H1 (cell line): Measurements from ENCODE around the gene HSD17B2. TPM values are rescaled to one million over a fixed set of nuclear protein-coding genes. Genes with fewer than 3 reads are reported as not detected.

ENCODE experiments used
- CTCF ChIA-PET: fragments of 300-600 bp; sonication (Branson Sonifier 250); formaldehyde crosslinking; loops from one replicate; lab custom pipeline; 2021; ENCODE audit not compliant: partially characterized antibody; lab: Charles Lee
- POLR2A ChIA-PET: fragments of 300-600 bp; sonication (Branson Sonifier 250); formaldehyde crosslinking; loops from one replicate; lab custom pipeline; 2021; ENCODE audit warnings: inconsistent platforms; ENCODE audit not compliant: partially characterized antibody; lab: Charles Lee
- DNase-seq, 2 experiments: peaks; one replicate each; pipeline versions ENCODE4 v3.0.0 to v3.0.0-alpha.2; 2010 to 2022; ENCODE audit warnings: low spot score in 2 of 2, low read depth in 1 of 2, mixed read lengths in 1 of 2
- FAIRE-seq: peaks from 2 replicates; lab custom pipeline; 2011; peaks lifted over from hg19 to GRCh38; lab: Jason Lieb, UNC
- H2AFZ ChIP-seq: 2 replicates; pipeline ENCODE4 v1.8.1; 2012; ENCODE audit warnings: low read length, inconsistent platforms
- H2AK5ac ChIP-seq: 2 replicates; pipeline ENCODE4 v1.6.1; 2013; ENCODE audit warnings: low read depth, low read length
- H2BK120ac ChIP-seq: replicated peaks from 2 replicates; pipeline ENCODE3; 2013; ENCODE audit warnings: low read depth, low read length, inconsistent platforms
- H2BK12ac ChIP-seq: 2 replicates; pipeline ENCODE4 v1.6.1; 2013; ENCODE audit warnings: low read depth, low read length
- H2BK15ac ChIP-seq: 2 replicates; pipeline ENCODE4 v1.6.1; 2013; ENCODE audit warnings: low read length
- H2BK20ac ChIP-seq: 2 replicates; pipeline ENCODE4 v1.6.1; 2013; ENCODE audit warnings: low read length
- H2BK5ac ChIP-seq: 2 replicates; pipeline ENCODE4 v1.6.1; 2013; ENCODE audit warnings: low read depth, low read length
- H3K14ac ChIP-seq: 2 replicates; pipeline ENCODE4 v1.6.1; 2013; ENCODE audit warnings: inconsistent platforms; ENCODE audit not compliant: insufficient read length
- H3K18ac ChIP-seq: 2 replicates; pipeline ENCODE4 v1.6.1; 2013; ENCODE audit warnings: low read length; ENCODE audit errors: extremely low read depth
- H3K23ac ChIP-seq: 2 replicates; pipeline ENCODE4 v1.6.1; 2013; ENCODE audit warnings: inconsistent platforms; ENCODE audit not compliant: insufficient read length
- H3K23me2 ChIP-seq: 2 replicates; pipeline ENCODE4 v1.6.1; 2013; ENCODE audit warnings: low read depth, low read length
- H3K27ac ChIP-seq: 2 replicates; pipeline ENCODE4 v1.6.1; 2011; ENCODE audit warnings: low read depth, low read length, inconsistent platforms
- H3K27me3 ChIP-seq, 4 experiments: replicated peaks in 1 of 4; 1 replicate in 1 of 4; 2 replicates in 3 of 4; pipeline versions ENCODE4 v1.6.1 to v1.8.1; 2011 to 2013; ENCODE audit warnings: low read length in 3 of 4, mild to moderate bottlenecking in 3 of 4, inconsistent platforms in 2 of 4, mixed read lengths in 2 of 4, moderate library complexity in 1 of 4; ENCODE audit not compliant: control insufficient read depth in 3 of 4, insufficient read depth in 3 of 4; ENCODE audit errors: extremely low read depth in 1 of 4
- H3K36me3 ChIP-seq, 4 experiments: 2 replicates each; pipeline versions ENCODE4 v1.6.1 to v1.8.1; 2011 to 2013; ENCODE audit warnings: mild to moderate bottlenecking in 4 of 4, low read length in 3 of 4, moderate library complexity in 2 of 4, control low read depth in 1 of 4, inconsistent platforms in 1 of 4; ENCODE audit not compliant: insufficient read depth in 4 of 4, control insufficient read depth in 2 of 4
- H3K4ac ChIP-seq: replicated peaks from 2 replicates; pipeline ENCODE3; 2013; ENCODE audit warnings: low read length, low read depth, mixed read lengths, inconsistent platforms; ENCODE audit not compliant: insufficient read length
- H3K4me1 ChIP-seq, 4 experiments: replicated peaks in 1 of 4; 1 replicate in 1 of 4; 2 replicates in 3 of 4; pipeline versions ENCODE4 v1.6.1 to v1.8.1; 2011 to 2013; ENCODE audit warnings: low read length in 3 of 4, inconsistent platforms in 2 of 4, mixed read lengths in 1 of 4; ENCODE audit not compliant: insufficient read depth in 4 of 4, control insufficient read depth in 3 of 4
- H3K4me2 ChIP-seq, 2 experiments: 2 replicates each; pipeline versions ENCODE4 v1.6.1 to v1.8.1; 2011 to 2013; ENCODE audit warnings: low read depth in 2 of 2, low read length in 2 of 2, control low read depth in 1 of 2, inconsistent platforms in 1 of 2, mild to moderate bottlenecking in 1 of 2; ENCODE audit not compliant: insufficient read depth in 1 of 2
- H3K4me3 ChIP-seq, 4 experiments: fragments of 200-600, 300-600 bp in 1 of 4; sonication (generic), shearing (Covaris generic), sonication (Bioruptor Twin) in 1 of 4; 2 replicates each; pipeline versions ENCODE4 v1.5.1 to v1.8.1; 2011 to 2016; ENCODE audit warnings: low read length in 4 of 4, low read depth in 3 of 4, control low read depth in 2 of 4, inconsistent platforms in 2 of 4, mild to moderate bottlenecking in 2 of 4, mixed read lengths in 1 of 4, moderate library complexity in 1 of 4; ENCODE audit not compliant: insufficient read depth in 2 of 4; ENCODE audit errors: extremely low read depth in 1 of 4
- H3K56ac ChIP-seq: replicated peaks from 2 replicates; pipeline ENCODE3; 2013; ENCODE audit warnings: low read depth, mild to moderate bottlenecking, mixed read lengths, low read length, inconsistent platforms; ENCODE audit not compliant: insufficient read length
- H3K79me1 ChIP-seq: 2 replicates; pipeline ENCODE4 v1.6.1; 2013; ENCODE audit warnings: low read depth, low read length, control low read depth
- H3K79me2 ChIP-seq, 2 experiments: 2 replicates each; pipeline versions ENCODE4 v1.6.1 to v1.8.1; 2012 to 2013; ENCODE audit warnings: low read length in 2 of 2, mild to moderate bottlenecking in 2 of 2, inconsistent platforms in 1 of 2; ENCODE audit not compliant: insufficient read depth in 2 of 2, control insufficient read depth in 1 of 2
- H3K9ac ChIP-seq, 4 experiments: replicated peaks in 1 of 4; 1 replicate in 1 of 4; 2 replicates in 3 of 4; pipeline versions ENCODE4 v1.6.1 to v1.8.1; 2011 to 2013; ENCODE audit warnings: low read depth in 3 of 4, low read length in 3 of 4, control low read depth in 2 of 4, mild to moderate bottlenecking in 2 of 4, moderate library complexity in 2 of 4, inconsistent platforms in 1 of 4; ENCODE audit errors: extremely low read depth in 1 of 4
- H3K9me3 ChIP-seq, 2 experiments: 2 replicates each; pipeline versions ENCODE4 v1.6.1 to v1.8.1; 2012 to 2013; ENCODE audit warnings: mild to moderate bottlenecking in 2 of 2, moderate library complexity in 2 of 2, control low read depth in 1 of 2, inconsistent platforms in 1 of 2, low read depth in 1 of 2, low read length in 1 of 2, mixed read lengths in 1 of 2; ENCODE audit not compliant: insufficient read depth in 2 of 2
- H4K20me1 ChIP-seq, 2 experiments: replicated peaks in 1 of 2; 2 replicates each; pipeline versions ENCODE3 to v1.8.1; 2011 to 2013; ENCODE audit warnings: inconsistent platforms in 2 of 2, low read length in 2 of 2, mild to moderate bottlenecking in 1 of 2; ENCODE audit not compliant: insufficient read depth in 2 of 2, control insufficient read depth in 1 of 2
- H4K5ac ChIP-seq: 2 replicates; pipeline ENCODE4 v1.6.1; 2013; ENCODE audit warnings: low read length, low read depth, mixed read lengths, inconsistent platforms; ENCODE audit not compliant: insufficient read length
- H4K8ac ChIP-seq: 2 replicates; pipeline ENCODE4 v1.8.0; 2013; ENCODE audit warnings: mild to moderate bottlenecking, moderate library complexity, low read length, inconsistent platforms; ENCODE audit not compliant: insufficient read depth; ENCODE audit errors: extremely low read depth
- H4K91ac ChIP-seq: replicated peaks from 2 replicates; pipeline ENCODE3; 2013; ENCODE audit warnings: low read length, mixed read lengths, inconsistent platforms; ENCODE audit not compliant: insufficient read length
- BCL11A ChIP-seq, 2 experiments: IDR thresholded peaks; one replicate each; pipeline ENCODE4 v1.6.1; 2011; ENCODE audit warnings: low read depth in 2 of 2, low read length in 2 of 2, mild to moderate bottlenecking in 2 of 2
- CEBPB ChIP-seq: IDR thresholded peaks from 2 replicates; pipeline ENCODE4 v1.6.1; 2012; ENCODE audit warnings: low read depth, low read length
- CHD2 ChIP-seq: IDR thresholded peaks from 2 replicates; pipeline ENCODE4 v1.6.1; 2012; ENCODE audit warnings: low read length, improper control_type of control experiment
- EP300 ChIP-seq, 2 experiments: IDR thresholded peaks; 1 replicate in 1 of 2; 2 replicates in 1 of 2; pipeline ENCODE4 v1.6.1; 2011 to 2012; ENCODE audit warnings: low read depth in 2 of 2, low read length in 2 of 2, mild to moderate bottlenecking in 2 of 2, borderline replicate concordance in 1 of 2, inconsistent platforms in 1 of 2, moderate library complexity in 1 of 2
- HDAC6 ChIP-seq: IDR thresholded peaks from one replicate; pipeline ENCODE4 v1.7.1; 2012; ENCODE audit warnings: low read depth, mild to moderate bottlenecking, inconsistent platforms, low read length, moderate library complexity
- JUN ChIP-seq: IDR thresholded peaks from 2 replicates; pipeline ENCODE4 v1.6.1; 2011; ENCODE audit warnings: low read depth, mild to moderate bottlenecking, improper control_type of control experiment, low read length
- MAFK ChIP-seq: IDR thresholded peaks from 2 replicates; pipeline ENCODE4 v1.6.1; 2012; ENCODE audit warnings: low read depth, mild to moderate bottlenecking, improper control_type of control experiment, low read length
- NANOG ChIP-seq: IDR thresholded peaks from 2 replicates; pipeline ENCODE4 v1.6.1; 2011; ENCODE audit warnings: low read length, low read depth, mild to moderate bottlenecking, inconsistent platforms; ENCODE audit not compliant: insufficient read depth, poor library complexity, severe bottlenecking
- NRF1 ChIP-seq: IDR thresholded peaks from 2 replicates; pipeline ENCODE4 v1.6.1; 2011; ENCODE audit warnings: mild to moderate bottlenecking, low read depth, low read length, improper control_type of control experiment
- PHF8 ChIP-seq: fragments of 200-600 bp; sonication (generic); conservative IDR thresholded peaks from 2 replicates; pipeline ENCODE4 v1.7.1; 2012; ENCODE audit warnings: low read depth, mild to moderate bottlenecking, inconsistent platforms, low read length, moderate library complexity
- RFX5 ChIP-seq: IDR thresholded peaks from 2 replicates; pipeline ENCODE4 v1.6.1; 2011; ENCODE audit warnings: low read depth, low read length, improper control_type of control experiment, borderline replicate concordance
- SIN3A ChIP-seq, 2 experiments: IDR thresholded peaks in 1 of 2; conservative IDR thresholded peaks in 1 of 2; 2 replicates each; pipeline ENCODE4 v1.6.1; 2011 to 2012; ENCODE audit warnings: low read length in 2 of 2, improper control_type of control experiment in 1 of 2, low read depth in 1 of 2, mild to moderate bottlenecking in 1 of 2
- SIX5 ChIP-seq: IDR thresholded peaks from 2 replicates; pipeline ENCODE4 v1.6.1; 2011; ENCODE audit warnings: mild to moderate bottlenecking, low read depth, low read length
- SP4 ChIP-seq: IDR thresholded peaks from 2 replicates; pipeline ENCODE4 v1.6.1; 2012; ENCODE audit warnings: low read length, inconsistent platforms
- ZNF274 ChIP-seq: IDR thresholded peaks from 2 replicates; pipeline ENCODE4 v1.7.0; 2012; ENCODE audit warnings: low read length, borderline replicate concordance; ENCODE audit errors: extremely low read depth
- WGBS, 2 experiments: shearing (Covaris generic) in 1 of 2; methylation state at CpG; one replicate each; pipeline versions ENCODE4 v1.1.6 to v1.1.7; 2013 to 2015; ENCODE audit warnings: low lambda C conversion rate in 2 of 2, mixed read lengths in 2 of 2, inconsistent platforms in 1 of 2, low coverage in 1 of 2, missing lambda C conversion rate in 1 of 2; ENCODE audit not compliant: insufficient replicate concordance in 2 of 2, insufficient coverage in 1 of 2, insufficient read length in 1 of 2; ENCODE audit errors: extremely low coverage in 1 of 2, missing lambda C conversion rate in 1 of 2; 5-methylcytosine and 5-hydroxymethylcytosine counted together
- polyA plus RNA-seq, 7 experiments: library from polyadenylated mRNA; depleted of rRNA in 3 of 7; stranded (reverse) in 5 of 7; unstranded in 2 of 7; fragments of >200 nt in 5 of 7; fragments of 200-250 nt in 2 of 7; gene quantifications; 1 replicate in 5 of 7; 2 replicates in 1 of 7; 4 replicates in 1 of 7; pipeline versions ENCODE4 v1.2.1 to v1.2.3, GENCODE V29; 2011 to 2013; ENCODE audit warnings: missing spikeins in 2 of 7, mixed read lengths in 2 of 7
- total RNA-seq: library from RNA; stranded (reverse); fragmentation: NEBNext Ultra II Directional; extraction: Animal tissue kit (Norgen Biotek cat#: 25700); gene quantifications from 2 replicates; pipeline ENCODE4 v1.2.1, GENCODE V29; 2021

HSD17B2 gene
- total and polyA plus RNA-seq, 2 of the 8 experiments (the other 6 are each of a cell fraction or from before 2014, with no cell fraction given): not detected

DNA sequence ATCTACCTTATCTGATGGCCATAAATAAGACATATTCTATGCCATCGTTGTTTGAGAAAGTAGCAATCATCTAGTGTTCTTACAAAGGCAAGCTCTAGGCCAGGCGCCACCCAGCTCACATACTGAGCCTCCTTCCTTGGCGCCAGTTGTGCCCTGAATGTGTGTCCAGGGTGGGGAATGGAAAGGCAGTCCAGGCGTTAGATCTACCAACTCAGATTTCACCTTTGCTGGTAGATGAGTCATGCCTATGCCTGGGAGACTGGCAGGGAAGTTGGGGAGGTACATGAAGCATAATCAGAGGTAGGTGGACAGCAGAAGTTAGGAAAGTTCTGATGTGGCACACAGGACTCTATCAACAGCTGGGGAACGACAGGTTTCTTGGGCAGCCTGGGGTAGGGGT is 47.3 kb upstream of the HSD17B2 start:
- no peak overlapping the region for H2BK5ac ChIP-seq
- no peaks in the 10 kb centered on the region for H3K79me2 ChIP-seq
- H3K4me3 ChIP-seq: no peak overlapping the region
- DNase-seq: no peak
- CTCF ChIA-PET: interaction anchor here (0.6 to 3.1 kb wide), 7 partner anchors 9 to 236 kb away, joined by 3 to 18 read pairs (median 3); no protein-coding TSS in a partner anchor
- no peak overlapping the region for H2BK15ac ChIP-seq
- no peak overlapping the region for H3K4me2 ChIP-seq
- no peaks in the 10 kb centered on the region for H3K9me3 ChIP-seq
- no peak overlapping the region for H3K18ac ChIP-seq
- POLR2A ChIA-PET: no interaction called here
- H3K27ac ChIP-seq: no peak overlapping the region
- no peaks in the 10 kb centered on the region for H3K27me3 ChIP-seq
- no peak overlapping the region for H3K56ac ChIP-seq
- no peak overlapping the region for H4K8ac ChIP-seq
- no peak overlapping the region for H2AFZ ChIP-seq
- no peak for FAIRE-seq
- no peaks in the 10 kb centered on the region for H3K79me1 ChIP-seq
- H4K91ac ChIP-seq: no peak overlapping the region
- H3K4ac ChIP-seq: no peak overlapping the region
- WGBS, 2 experiments: 79% methylated on average over 5 of the region's 5 CpGs; no CpG with 5 or more reads in 1 of the 2 experiments
- no peak overlapping the region for H3K23ac ChIP-seq
- no peak overlapping the region for H2BK20ac ChIP-seq
- no peak overlapping the region for H2BK12ac ChIP-seq
- H2AK5ac ChIP-seq: no peak overlapping the region
- no peak overlapping the region for H2BK120ac ChIP-seq
- H3K4me1 ChIP-seq: no peaks in the 10 kb centered on the region; a peak in 1 of 7 replicates
- H4K20me1 ChIP-seq: no peaks in the 10 kb centered on the region
- H3K23me2 ChIP-seq: no peaks in the 10 kb centered on the region
- no peak overlapping the region for H4K5ac ChIP-seq
- H3K9ac ChIP-seq: no peak overlapping the region
- no peaks in the 10 kb centered on the region for H3K36me3 ChIP-seq
- no peak overlapping the region for H3K14ac ChIP-seq
- TF ChIP-seq RFX5: no peak
- TF ChIP-seq NRF1: no peak
- no peak for TF ChIP-seq HDAC6
- no peak for TF ChIP-seq PHF8
- no peak for TF ChIP-seq CHD2
- no peak for TF ChIP-seq JUN
- no peak for TF ChIP-seq SIX5
- TF ChIP-seq ZNF274: no peak
- no peak for TF ChIP-seq SP4
- TF ChIP-seq CEBPB: no peak
- TF ChIP-seq SIN3A (conservative IDR thresholded peaks at IDR 0.05 in 1 of 2, IDR thresholded peaks at IDR 0.05 in 1 of 2; ENCODE audit: low read depth in 1 of 2, low read length in 2 of 2): no peak
- no peak for TF ChIP-seq EP300 (IDR thresholded peaks at IDR 0.05; ENCODE audit: borderline replicate concordance in 1 of 2, low read depth in 2 of 2, low read length in 2 of 2)
- no peak for TF ChIP-seq MAFK
- no peak for TF ChIP-seq NANOG
- no peak for TF ChIP-seq BCL11A (IDR thresholded peaks at IDR 0.05; ENCODE audit: low read depth in 2 of 2, low read length in 2 of 2)
